DMS153 (cell line): Measurements from ENCODE around the gene SCARB2.
"Not testable (repeated sequence)": the region's sequence is repeated elsewhere in the genome, so short reads cannot be mapped to it uniquely, and the experiment has no call there.

Experiments used
- DNase-seq: peaks from one replicate; lab custom pipeline; 2025; lab: John Stamatoyannopoulos, UW

The SCARB2 gene, protein sequence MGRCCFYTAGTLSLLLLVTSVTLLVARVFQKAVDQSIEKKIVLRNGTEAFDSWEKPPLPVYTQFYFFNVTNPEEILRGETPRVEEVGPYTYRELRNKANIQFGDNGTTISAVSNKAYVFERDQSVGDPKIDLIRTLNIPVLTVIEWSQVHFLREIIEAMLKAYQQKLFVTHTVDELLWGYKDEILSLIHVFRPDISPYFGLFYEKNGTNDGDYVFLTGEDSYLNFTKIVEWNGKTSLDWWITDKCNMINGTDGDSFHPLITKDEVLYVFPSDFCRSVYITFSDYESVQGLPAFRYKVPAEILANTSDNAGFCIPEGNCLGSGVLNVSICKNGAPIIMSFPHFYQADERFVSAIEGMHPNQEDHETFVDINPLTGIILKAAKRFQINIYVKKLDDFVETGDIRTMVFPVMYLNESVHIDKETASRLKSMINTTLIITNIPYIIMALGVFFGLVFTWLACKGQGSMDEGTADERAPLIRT

DNA sequence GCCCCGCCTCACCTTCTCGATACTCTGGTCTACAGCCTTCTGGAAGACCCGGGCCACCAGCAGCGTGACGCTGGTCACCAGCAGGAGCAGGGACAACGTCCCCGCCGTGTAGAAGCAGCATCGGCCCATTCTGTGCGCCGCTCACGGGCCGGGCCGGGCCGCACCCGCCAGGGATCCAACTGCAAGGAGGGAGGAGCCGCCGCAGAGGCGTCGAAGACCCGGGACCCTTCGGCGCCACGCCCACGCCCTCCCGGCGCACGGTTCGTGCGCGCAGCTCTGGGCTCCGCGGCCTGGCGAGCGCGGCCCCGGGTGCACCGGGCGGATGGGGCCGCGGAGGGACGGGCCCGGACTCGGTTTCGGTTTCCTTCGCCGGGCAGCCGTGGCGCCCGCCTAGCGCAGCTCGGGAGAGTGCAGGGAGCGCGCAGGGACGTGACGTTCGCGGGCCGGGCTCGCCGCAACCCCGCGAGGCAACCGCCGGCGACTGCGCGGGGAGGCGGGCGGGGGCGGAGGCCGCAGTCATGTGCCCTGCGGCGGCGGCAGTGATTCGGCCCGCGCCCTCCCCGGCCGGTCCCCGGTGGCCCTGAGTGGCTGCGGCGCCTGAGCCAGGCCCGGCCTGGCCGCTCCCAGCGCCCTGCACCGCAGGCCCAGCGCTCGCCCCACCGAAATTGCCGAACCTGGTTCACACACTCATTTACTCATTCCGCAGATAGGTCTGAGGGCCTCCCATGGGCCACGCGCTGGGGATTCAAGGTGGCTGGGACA lies at the start of gene SCARB2:
Gene SCARB2 (minus strand): TSS at position 410 of the 762 bp plus-strand sequence. CDS start 281 bp downstream, at position 129.
- DNase-seq, result peak; percentile 72

DNA sequence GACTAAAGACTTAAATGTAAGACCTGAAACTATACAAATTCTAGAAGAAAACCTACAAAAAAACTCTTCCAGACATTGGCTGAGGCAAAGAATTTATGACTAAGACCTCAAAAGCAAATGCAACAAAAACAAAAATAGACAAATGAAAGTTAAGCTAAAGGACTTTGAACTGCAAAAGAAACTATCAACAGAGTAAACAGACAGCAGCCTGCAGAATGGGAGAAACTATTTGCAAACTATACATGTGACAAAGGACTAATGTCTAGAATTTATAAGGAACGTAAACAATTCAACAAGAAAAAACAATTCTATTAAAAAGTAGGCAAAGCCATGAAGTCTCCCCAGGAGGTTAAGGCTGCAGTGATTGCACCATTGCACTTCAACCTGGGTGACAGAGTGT lies 46.9 kb upstream of the SCARB2 start:
- DNase-seq, result no peak

- no peak for DNase-seq
These were observed 44.2 kb upstream of the SCARB2 start for GRCh38 chr4:76257824-76258223.

DNA sequence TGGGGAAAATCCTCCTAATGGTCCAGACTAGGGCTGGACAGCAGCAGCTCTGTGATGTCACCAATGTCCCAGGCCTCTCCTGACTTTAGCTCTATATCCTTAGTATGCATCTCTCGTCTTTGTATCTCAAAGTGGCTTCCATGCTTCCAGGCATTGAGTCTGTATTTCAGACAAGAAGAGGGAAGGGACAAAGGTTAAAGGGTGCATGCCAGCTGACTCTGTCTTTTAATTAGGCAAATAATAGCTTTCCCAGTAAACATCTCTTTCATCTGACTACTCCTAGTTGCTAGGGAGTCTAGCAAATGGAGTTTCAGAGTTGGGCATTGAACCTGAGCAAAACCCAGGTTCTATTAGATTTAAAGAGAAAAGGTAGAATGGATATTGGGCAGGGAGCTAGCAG lies 43.3 kb upstream of the SCARB2 start:
- DNase-seq, result no peak

DNA sequence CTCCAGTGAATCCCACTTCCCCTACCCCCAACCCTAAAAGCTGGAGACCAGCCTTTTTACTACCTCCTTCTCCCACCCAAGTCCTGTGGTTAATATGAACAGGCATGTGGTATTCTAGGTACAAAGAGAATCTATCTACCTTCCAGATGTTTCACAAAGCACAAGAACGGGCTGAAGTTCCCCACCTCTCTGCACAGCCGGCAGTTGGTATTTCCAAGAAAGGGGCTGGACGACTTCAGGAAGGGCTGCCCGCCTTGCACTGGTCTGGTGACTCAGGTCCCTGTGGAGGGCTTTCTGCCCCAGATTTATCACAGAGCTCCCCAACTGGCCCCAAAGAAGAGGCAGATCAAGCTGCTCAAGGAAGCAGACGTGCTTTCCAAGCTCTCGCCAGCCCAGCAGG lies 42.4 kb upstream of the SCARB2 start:
- DNase-seq, result no peak

- DNase-seq, result no peak
These were observed 39.9 kb upstream of the SCARB2 start for GRCh38 chr4:76253511-76253910.

DNA sequence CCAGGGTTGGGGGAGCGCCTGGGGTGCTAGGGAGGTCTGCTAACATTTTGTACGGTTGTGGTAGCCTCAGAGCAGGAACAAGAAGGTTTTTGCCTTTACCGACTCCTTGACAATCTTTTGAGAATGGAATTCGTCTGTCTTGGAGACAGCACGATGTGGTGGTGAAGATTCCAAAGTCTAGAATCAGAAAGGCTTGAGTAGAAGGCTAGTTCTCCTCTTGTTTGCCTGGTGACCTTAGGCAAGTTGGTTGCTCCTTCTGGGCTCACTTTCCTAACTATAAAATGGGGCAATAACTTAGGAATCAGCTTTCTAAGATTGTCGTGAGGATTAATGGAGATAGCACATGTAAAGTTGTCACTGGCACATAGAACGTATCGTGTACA lies 38.6 kb upstream of the SCARB2 start:
- no peak for DNase-seq

DNA sequence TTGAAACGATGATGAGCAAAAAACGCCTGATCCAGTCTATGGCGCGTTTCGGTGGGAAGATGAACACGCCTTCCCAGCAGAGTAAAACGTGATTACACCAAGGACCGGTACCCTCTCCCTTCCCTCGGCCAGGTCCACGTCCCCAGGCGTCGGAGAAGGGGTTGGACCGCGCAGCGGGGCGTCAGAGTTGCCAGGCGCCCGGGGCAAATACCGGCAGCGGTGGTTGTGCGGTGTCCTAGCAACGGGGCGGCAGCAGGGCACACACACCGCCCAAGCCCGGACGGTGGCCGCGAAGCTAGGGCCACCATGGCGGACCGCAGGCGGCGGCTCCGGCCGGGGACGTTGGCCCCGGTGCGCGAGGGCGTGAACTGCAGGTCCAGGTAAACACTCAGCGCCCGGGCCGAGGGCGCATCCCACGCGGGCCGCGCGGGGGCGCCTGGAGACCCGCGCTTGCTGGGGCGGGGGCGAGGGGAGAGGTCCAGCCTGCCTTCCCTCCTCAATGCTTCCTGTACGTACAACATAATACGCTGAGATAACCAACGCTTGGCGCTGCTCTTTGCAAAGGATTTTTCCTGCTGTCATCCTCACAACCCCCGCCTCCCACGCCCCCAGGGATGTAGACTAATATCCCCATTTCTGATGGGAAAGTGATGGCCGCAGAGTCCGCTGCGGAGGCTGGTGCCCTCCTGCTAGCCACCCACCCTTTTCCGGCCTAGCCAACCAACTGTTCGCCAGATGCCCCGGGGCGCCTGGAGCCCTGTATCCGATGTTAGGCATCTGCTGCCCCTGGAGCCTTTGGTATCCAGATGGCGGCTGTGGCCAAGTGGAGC lies 38.0 kb upstream of the SCARB2 start, which contains the start of gene FAM47E:
Gene FAM47E (plus strand): TSS at position 281 of the 830 bp plus-strand sequence. CDS start 26 bp downstream, at position 307.
- peak; percentile 80 for DNase-seq

- DNase-seq, result no peak
These were observed 37.3 kb upstream of the SCARB2 start for GRCh38 chr4:76250962-76251361.

GRCh38 chr4:76246852-76247251 lies 33.2 kb upstream of the SCARB2 start:
- no peak for DNase-seq

DNA sequence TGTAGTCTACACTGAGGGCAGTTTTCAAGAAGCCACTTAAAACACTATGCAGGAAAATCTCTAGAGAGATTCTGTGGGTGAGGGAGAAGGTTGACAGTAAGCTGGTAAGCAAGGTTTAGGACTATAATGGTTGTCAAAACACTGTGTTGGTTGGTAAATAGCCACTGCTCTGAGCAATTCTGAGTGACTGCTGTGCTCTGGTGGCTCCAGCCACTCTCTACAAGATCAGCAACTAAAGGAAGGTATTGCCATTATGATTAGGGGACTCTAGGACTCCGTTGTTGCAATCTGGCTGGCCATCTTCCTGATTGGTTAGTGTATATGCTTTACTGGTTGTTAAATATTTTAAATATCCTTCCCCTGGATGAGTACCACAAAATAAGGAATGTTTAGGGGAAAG lies 32.4 kb upstream of the SCARB2 start:
- DNase-seq, result no peak

GRCh38 chr4:76243877-76244276 lies 30.3 kb upstream of the SCARB2 start:
- not testable (repeated sequence) for DNase-seq

DNA sequence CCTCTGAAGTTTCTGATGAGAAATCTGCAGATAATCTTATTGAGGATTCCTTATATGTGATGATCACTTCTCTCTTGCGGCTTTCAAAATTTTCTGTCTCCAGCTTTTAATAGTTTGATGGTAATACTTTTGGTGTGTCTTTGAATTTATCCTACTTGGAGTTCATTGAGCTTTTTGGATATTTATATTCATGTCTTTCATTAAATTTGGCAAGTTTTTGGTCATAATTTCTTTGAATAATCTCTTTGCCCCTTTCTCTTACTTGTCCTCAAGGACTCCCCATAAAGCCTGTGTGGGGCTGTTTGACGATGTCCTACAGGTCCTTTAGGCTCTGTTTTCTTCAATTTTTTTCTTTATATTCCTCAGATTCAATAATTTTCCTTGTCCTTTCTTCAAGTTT lies 26.6 kb upstream of the SCARB2 start:
- DNase-seq, result no peak

DNA sequence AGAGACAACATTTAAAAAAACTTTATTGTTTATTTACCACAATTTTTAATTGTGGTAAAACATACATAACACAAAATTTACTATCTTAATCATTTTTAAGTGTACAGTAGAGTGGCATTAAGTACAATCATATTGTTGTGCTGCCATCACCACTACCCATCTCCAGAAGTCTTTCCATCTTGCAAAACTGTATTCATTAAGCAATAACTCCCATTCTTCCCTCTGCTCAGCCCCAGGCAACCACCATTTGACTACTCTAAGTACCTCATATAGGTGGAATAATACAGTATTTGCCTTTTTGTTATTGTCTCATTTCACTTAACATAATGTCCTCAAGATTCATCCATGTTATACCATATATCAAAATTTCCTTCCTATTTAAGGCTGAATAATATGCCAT lies 25.1 kb upstream of the SCARB2 start:
- no peak for DNase-seq

DNA sequence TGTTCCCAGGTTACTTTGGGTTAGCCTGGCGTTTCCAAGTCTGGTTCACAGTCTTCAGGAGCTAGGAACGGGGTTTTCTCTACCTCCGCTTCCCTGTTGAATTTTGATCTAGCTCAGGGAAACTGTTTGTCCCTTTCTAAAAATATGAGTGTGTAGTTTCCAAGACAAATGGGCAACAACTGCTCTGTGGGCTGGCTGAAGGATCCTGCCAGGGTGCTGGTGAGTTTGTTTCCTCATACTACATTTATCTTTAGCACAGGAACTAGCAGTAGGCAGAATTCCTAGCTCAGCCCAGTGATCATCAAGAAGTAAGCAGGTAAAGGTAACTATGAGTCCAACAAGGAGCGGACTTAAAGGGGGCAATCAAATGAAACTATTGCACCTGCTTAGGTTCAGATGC lies 24.6 kb upstream of the SCARB2 start:
- no peak for DNase-seq

DNA sequence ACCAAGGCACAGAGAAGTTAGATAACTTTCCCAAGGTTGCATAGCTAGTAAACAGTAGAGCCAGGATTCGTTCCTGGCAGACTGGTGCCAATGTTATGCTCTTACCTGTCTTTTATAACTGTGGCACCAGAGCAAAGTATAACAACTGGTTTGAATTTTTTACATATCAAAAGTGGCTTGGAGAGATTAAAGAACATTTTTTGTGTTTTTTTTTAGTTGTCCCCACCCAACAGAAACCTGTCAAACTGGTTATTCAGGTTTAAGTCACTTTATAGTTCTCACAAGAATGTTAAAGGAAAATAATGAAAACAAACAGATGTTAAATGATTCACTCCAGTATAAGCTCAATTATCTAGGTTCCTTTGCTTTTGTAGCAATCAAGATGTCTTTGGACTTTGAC lies 22.3 kb upstream of the SCARB2 start:
- no peak for DNase-seq

- DNase-seq, result no peak
These were observed 21.8 kb upstream of the SCARB2 start for GRCh38 chr4:76235407-76235806.

DNA sequence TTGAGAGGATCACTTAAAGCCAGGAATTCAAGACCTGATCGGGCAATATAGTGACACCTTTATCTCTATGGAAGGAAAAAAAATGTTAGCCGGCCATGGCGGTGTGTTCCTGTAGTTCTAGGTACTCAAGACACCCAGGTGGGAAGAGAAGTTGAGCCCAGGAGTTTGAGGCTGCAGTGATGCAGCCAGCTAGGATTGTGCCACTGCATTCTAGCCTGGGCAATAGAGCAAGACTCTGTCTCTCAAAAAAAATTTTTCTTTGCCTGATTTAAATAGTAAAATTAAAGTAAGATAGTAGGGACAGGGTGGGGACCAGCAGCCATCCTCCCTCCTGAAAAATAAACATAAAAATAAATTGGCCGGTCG lies 21.0 kb upstream of the SCARB2 start:
- no peak for DNase-seq

- no peak for DNase-seq
These were observed 20.5 kb upstream of the SCARB2 start for GRCh38 chr4:76233967-76234678.

GRCh38 chr4:76233529-76233928 lies 19.9 kb upstream of the SCARB2 start:
- DNase-seq, result no peak

- no peak for DNase-seq
These were observed 19.5 kb upstream of the SCARB2 start for GRCh38 chr4:76233083-76233482.

GRCh38 chr4:76232681-76233080 lies 19.1 kb upstream of the SCARB2 start:
- no peak for DNase-seq
